ENCODE data around the gene CYTH2. TPM values are rescaled to one million over a fixed set of nuclear protein-coding genes. Genes with fewer than 3 reads are reported as not detected.

The CYTH2 gene
- total and polyA plus RNA-seq, 2 experiments from 2014 or later, result 41.1 to 60.4 TPM

GRCh38 chr19:48516536-48516935 is 47.4 kb downstream of the CYTH2 start:
- ATAC-seq (no peak), DNase-seq (ENCODE audit: low spot score) (no peak)
- Histone ChIP-seq H3K9me2 (ENCODE audit: insufficient read depth) (no peaks in the 10 kb centered on the region), H3K4me3 (no peak overlapping the region), H4K20me1 (replicated peaks; ENCODE audit: insufficient read depth) (no peaks in the 10 kb centered on the region), H3K27me3 (ENCODE audit: insufficient read depth) (peaks cover 11% of the 10 kb centered on the region), H3K4me1 (ENCODE audit: insufficient read depth) (no peaks in the 10 kb centered on the region), H3K79me2 (replicated peaks; ENCODE audit: insufficient read depth) (no peaks in the 10 kb centered on the region), H3K36me3 (ENCODE audit: insufficient read depth) (no peaks in the 10 kb centered on the region), H3K27ac (ENCODE audit: low read depth) (no peak overlapping the region), H2AFZ (no peak overlapping the region; the same call in 1 of the 2 replicates), H3F3A (replicated peaks; ENCODE audit: low read depth) (peaks cover 12% of the 10 kb centered on the region; the same call in 1 of the 2 replicates), H3K4me2 (no peak overlapping the region)
- Mint-ChIP-seq H3K4me1 (peaks cover 17% of the 10 kb centered on the region), H3K9me3 (no peaks in the 10 kb centered on the region), H3K4me3 (no peak overlapping the region), H3K27me3 (ENCODE audit: insufficient read depth, low read depth, poor library complexity) (peaks cover 12% of the 10 kb centered on the region), H3K36me3 (ENCODE audit: low read depth) (no peaks in the 10 kb centered on the region), H3K27ac (no peak overlapping the region)
- TF ChIP-seq ETS1 (IDR thresholded peaks at IDR 0.05) (no peak), CTCF (conservative IDR thresholded peaks at IDR 0.05; ENCODE audit: low read depth in 2 of 2) (no peak), CREB1 (CRISPR knock-in tag; IDR thresholded peaks at IDR 0.05; ENCODE audit: low read depth) (no peak), REST (IDR thresholded peaks at IDR 0.05; ENCODE audit: unreplicated experiment) (no peak), NANOG (IDR thresholded peaks at IDR 0.05; ENCODE audit: borderline replicate concordance) (no peak), EZH2 (IDR thresholded peaks at IDR 0.05; ENCODE audit: low read depth, unreplicated experiment) (no peak), ZNF114 (CRISPR knock-in tag; IDR thresholded peaks at IDR 0.05) (no peak), ZNF462 (CRISPR knock-in tag; IDR thresholded peaks at IDR 0.05) (no peak), JUNB (IDR thresholded peaks at IDR 0.05; ENCODE audit: unreplicated experiment) (no peak)

All from GM23338 (cell line).